ENCODE results near the gene TBL2.
"Not testable (repeated sequence)": the region's sequence is repeated elsewhere in the genome, so short reads cannot be mapped to it uniquely, and the experiment has no call there.

TBL2 gene, protein sequence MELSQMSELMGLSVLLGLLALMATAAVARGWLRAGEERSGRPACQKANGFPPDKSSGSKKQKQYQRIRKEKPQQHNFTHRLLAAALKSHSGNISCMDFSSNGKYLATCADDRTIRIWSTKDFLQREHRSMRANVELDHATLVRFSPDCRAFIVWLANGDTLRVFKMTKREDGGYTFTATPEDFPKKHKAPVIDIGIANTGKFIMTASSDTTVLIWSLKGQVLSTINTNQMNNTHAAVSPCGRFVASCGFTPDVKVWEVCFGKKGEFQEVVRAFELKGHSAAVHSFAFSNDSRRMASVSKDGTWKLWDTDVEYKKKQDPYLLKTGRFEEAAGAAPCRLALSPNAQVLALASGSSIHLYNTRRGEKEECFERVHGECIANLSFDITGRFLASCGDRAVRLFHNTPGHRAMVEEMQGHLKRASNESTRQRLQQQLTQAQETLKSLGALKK

DNA sequence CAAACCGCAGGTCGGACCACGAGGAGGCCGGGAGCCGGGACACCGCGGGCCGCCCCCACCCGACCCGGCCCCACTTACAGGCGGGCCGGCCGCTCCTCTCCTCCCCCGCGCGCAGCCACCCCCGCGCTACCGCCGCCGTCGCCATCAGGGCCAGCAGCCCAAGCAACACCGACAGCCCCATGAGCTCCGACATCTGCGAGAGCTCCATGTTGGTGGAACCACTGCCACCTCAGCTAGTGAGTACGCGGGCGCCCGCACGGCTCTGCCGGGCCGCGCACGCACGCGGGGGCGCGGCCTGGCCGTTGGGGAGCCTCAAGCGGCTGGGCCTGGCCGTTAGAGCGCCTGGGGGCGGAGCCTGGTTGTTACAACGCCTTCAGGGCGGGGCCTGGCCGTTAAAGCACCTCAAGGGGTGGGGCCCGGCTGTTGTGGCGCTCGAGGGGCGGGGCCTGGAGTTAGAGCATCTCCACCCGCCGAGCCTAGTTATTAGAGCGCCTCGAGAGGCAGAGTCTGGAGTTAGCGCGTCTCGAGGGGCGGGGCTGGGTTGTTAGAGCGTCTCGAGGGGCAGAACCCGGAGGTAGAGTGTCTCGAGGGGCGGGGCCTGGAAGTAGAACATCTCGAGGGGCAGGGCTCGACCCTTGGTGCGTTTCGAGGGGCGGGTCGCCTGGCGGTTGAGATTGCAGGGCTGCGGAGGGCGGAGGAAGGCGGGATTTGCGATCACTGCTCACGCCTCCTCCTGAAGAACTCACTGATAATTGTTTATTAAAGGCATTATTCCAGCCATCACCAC is at the start of gene TBL2:
TBL2 (minus strand) TSS at position 238 of the 787 bp plus-strand sequence; CDS start at position 208, 30 bp downstream.
- peak; percentile 100 for DNase-seq

DNA sequence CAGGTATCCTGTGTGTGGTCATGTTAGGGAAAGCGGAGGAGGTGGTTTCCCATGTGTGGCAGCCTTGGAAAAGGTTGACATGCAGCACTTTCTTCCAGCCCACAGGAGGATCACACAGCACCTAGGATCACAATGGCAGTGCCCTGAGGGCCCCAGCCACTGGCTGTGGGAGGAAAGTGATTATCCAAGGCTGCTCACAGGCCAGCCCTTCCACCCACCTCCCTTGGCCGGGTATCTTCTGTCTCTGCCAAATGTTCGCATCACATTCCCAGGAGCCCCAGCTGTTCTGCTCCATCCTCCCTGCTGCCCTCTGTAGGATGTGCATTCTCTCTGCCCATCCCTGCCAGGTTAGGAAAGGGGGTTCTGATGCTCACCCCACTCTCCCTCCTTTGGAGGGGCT is 48.4 kb upstream of the TBL2 start:
- no peak for DNase-seq

DNA sequence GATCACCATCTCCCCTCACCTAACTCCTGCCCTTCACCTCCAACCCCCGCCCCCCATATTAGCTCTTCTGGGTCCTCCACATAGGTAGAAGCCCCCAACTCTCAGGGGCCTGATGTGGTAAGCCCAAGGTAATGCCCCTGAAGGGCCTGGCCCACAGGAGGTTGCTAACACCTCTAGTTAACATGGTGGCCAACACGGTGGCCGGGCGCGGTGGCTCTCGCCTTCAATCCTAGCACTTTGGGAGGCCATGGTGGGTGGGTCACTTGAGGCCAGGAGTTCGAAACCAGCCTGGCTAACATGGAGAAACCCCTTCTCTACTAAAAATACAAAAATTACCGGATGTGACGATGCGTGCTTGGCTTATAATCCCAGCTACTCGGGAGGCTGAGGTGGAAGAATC is 46.9 kb upstream of the TBL2 start:
- DNase-seq, result no peak

DNA sequence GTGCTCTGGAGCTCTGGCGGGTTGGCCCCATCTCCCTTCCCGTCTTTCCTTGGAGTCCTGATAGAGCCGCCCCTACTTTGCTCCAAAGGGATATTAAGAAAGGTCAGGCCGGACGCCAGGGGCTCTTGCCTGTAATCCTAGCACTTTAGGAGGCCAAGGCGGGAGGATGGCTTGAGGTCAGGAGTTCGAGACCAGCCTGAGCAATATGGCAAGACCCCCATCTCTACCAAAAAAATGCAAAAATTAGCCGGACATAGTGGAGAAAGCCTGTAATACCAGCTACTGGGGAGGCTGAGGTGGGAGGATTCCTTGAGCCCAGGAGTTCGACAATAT is 46.3 kb upstream of the TBL2 start:
- no peak for DNase-seq

DNA sequence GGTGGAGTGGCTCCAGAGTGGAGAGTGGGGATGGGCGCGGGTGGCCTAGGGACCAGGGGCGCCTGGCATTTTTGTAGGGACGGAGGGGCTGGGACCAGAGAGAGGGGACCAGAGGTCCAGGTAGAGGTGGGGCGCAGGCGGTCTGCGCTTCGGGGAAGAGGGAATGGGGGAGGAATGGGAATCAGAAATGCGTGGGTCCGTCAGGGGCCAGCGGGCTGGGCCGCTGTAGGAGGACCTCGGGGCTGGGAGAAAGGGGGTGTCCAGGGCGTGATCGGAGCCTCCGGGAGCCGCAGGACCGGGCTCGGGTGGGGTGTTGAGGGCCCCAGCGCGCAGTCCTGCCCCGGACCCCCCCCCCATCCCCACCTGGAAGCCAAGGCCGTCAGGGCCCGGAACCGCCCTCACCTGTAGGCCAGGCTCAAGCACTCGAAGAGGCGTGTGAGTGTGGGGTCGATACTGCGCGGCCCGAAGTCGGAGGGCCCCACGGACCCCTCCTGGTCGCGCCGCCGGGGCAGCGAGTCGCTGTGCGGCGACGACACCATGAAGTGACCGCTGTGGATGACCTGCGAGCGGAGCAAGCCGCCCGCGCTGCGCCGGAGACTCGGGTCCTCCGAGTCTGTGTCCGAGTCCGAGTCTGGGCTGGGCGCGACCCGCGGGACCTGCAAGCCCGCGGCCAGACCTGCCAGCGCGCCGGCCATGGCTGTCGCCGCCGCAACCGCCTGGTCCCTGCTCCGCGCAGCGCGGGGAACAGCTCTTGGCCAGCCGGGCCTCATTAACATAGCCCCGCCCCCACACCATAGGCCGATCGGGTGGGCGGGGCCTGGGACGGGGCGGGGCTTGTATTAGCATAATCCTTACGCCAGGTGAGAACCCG is 45.7 kb upstream of the TBL2 start, which contains the start of gene MLXIPL:
MLXIPL (minus strand) TSS at position 725 of the 871 bp plus-strand sequence; CDS start at position 695, 30 bp downstream.
- DNase-seq, result peak; percentile 91

DNA sequence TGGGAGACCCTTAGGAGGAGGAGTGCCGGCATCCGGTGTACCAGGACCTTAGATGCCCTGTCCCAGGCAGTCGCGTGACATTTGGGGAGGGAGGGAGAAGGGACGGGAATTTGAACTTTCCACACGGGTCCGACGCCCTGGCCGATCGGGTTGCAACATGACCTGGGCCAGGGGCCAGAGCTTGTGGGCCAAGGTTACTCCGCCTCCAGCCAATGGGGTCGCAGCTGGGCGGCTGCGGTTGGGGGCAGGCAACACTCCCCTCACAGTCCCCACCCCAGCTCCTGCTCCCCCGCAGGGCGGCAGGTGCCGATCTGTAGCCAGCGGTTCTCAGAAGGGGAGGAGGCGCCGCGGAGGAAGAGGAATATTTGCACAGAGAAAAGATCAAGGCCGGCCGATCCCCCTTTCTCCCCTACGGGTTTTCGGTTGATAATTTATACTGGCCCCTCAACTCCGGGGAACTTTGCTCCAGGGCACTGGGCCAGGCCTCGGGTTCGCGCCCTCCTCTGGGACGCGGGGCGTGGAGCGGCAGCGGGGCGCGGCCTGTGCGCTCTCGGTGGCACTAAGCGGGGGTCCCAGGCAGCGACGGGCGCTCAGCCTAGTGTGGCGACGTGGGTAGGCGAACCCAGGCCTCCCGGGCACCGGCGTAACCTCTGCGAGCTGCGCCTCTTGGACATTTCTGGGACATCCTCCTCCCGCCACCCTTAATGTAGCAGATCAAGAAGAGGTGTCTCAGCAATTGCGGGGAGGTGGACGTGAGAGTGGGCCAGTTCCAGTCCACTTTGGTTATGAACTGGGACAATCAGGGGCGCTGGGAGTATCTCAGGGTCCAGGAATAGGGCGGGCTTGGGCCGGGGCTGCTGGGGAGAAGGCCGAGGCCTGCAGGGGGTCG is 44.8 kb upstream of the TBL2 start:
- peak; percentile 36 for DNase-seq

DNA sequence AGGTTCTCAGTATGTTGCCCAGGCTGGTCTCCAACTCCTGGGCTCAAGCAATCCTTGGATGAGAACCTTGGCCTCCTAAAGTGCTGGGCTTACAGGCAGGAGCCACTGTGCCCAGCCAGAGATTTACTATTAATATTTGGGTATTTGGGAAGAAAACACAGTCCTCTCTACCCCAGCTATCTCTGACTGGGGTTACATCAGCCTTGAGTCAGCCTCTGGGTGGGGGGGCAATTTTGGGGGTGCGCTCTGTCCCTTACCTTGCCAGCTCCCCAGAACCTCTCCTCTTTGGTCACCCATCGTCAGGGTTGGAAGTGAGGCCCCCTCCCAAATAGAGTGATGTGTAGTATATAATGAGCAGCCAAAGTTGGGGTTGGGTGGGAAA is 44.1 kb upstream of the TBL2 start:
- DNase-seq, result no peak

DNA sequence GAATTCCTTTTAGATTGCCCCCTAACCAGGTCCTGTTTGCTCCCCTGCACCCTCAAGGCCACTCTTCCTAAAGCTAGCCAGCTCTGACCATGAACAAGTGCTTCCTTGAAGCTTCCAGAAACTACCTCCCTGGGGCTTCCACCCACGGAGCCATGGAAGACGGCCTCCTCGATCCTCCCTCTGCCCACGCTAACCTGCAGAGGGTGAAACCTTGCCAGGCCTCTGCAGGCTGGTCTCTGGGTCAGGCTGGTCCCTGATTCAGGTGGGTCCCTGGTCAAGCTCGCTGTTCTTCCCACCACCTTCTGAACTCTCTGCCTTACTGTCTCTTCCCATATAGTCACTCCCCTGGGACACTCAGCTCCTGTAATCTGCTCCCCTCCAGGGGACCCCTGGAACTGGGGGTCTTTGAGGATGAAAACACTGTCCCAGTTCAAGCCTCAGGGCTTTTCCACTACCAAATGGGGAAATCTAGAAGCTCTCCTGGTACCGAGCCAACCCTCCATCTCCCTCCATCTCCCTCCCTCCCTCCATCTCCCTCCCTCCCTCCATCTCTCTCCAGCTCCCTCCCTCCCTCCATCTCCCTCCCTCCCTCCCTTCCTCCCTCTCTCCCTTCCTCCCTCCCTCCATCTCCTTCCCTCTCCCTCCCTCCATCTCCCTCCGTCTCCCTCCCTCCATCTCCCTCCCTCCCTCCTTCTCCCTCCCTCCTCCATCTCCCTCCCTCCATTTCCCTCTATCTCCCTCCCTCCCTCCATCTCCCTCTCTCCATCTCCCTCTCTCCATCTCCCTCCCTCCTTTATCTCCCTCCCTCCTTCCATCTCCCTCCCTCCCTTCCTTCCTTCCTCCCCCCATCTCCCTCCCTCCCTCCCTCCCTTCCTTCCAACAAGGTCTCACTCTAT is 43.0 kb upstream of the TBL2 start:
- no peak for DNase-seq

DNA sequence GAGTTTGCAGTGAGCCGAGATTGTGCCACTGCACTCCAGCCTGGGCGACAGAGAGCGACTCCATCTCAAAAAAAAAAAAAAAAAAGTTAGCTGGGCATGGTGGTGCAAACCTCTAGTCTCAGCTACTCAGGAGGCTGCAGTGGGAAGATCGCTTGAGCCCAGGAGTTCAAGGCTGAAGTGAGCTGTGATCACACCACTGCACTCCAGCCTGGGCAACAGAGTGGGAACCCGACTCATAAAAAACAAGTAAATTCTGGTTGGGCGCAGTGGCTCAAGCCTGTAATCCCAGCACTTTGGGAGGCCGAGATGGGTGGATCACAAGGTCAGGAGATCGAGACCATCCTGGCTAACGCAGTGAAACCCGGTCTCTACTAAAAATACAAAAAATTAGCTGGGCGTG is 41.0 kb upstream of the TBL2 start:
- not testable (repeated sequence) for DNase-seq

DNA sequence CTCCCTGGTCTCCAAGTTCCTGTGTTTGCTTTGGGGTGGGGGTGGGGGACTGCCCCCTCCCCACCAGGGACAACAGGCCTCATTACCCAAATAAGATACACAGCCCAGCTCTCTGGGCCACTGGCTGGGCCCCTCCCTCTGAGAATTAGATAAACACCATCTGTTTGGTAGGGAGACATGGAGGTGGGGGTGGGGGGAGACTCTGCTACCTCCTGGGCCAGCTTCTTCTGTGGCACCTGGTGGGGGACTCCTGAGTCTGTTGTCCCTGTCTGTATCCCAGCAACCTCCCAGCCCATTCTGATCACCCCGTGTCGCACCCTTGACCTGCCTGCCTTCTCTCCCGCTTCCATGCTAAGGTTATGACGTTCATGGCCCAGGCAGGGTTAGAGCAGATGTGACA is 40.2 kb upstream of the TBL2 start:
- DNase-seq, result no peak

DNA sequence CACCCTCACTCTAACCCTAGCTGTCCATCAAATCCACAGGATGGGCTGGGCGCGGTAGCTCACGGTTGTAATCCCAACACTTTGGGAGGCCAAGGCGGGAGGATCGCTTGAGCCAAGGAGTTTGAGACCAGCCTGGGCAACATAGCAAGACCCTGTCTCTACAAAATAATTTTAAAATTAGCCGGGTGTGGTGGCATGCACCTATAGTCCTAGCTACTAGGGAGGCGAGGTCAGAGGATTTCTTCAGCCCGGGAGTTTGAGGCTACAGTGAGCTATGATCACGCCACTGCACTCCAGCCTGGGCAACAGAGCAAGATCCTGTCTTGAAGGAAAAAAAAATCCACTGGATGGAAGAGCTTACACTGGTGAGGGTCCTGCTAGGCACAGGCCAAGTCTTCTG is 39.1 kb upstream of the TBL2 start:
- DNase-seq, result not testable (repeated sequence)

DNA sequence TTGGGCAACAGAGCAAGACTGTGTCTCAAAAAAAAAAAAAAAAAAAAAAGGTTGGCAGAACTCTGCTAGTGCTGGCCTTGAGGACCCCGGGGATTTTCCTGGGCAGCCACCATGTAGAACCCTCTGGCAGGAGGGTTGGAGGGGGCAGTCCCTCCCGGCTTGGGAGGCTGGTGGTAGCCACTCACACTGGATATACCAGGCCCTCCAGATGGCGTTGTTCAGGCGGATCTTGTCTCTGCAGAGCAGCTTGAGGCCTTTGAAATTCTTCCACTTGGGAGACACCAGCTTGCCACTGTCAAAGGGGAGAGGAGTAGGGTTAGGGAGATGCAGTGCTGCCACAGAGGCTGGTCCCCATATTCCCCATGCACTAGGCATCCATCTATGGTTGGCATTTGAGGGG is 37.5 kb upstream of the TBL2 start:
- no peak for DNase-seq

DNA sequence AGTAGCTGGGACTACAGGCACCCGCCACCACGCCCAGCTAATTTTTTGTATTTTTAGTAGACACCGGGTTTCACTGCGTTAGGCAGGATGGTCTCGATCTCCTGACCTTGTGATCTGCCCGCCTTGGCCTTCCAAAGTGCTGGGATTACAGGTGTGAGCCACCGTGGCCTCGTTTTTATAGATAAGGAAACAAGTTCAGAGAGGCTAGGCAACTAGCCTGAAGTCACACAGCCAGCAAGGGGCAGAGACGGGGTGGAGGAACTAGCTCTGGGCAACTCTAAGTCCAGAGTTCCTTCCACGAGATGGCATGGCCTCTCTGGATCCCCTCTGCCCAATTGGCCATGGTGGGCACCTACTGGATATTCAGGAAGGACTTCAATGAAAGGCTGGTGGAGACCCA is 36.6 kb upstream of the TBL2 start:
- not testable (repeated sequence) for DNase-seq

DNA sequence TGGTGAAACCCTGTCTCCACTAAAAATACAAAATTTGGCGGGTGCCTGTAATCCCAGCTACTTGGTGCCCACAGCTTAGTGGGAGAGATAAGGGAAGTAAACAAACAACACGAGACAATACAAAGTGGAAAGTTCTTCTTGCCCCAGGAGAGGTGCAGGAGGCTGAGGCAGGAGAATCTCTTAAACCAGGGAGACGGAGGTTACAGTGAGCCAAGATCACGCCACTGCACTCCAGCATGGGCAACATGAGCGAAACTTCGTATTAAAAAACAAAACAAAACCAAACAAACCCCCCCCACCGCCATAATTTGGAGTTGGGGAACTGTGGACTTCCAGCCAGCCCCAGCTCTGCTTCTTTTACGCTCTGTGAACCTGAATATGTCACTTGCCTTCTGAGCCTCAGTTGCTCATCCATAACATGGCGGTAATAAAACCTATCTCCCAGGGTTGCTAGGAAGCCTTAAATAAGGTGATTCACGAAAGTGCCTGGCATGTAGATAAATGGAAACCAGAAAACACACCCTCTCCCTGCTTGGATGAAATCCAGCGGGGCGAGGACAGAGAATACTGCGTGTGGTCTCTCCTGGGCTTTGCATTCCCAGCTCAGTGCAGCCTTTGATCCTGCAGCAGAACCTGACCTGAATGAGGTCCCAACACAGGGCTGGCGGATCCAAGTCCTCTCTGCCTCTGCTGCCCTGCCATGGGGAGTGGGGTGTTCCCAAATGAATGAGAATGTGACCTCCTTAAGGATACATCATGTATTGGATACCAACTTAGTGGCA is 35.8 kb upstream of the TBL2 start:
- DNase-seq, result no peak

DNA sequence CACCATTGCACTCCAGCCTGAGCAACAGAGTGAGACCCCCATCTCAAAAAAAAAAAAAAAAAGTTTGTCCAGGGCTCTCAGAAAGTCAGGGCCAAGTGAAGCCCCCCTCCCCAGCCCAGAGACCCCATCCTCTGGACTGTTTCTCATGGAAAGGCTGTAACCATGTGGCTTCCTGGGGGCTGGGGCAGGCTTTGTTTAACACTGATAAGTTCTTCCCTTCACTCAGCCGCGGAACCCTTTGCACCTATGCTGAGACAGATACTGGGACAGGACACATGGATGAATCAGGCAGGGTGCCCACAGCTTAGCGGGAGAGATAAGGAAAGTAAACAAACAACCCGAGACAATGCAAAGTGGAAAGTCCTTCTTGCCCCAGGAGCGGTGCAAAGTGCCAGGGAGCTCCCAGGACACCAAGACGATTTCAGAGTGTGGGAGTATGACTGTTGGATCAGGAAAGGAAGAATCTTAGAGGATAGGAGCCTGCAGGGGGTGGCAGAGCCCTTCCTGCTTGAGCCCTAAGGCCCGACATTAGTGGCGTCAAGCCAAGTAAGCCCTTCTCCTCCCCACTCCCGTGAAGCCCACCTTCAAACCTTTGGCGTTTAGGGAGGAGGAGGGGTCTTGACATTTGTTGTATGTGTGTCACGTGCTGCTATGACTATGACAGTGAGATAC is 34.4 kb upstream of the TBL2 start:
- DNase-seq, result no peak

DNA sequence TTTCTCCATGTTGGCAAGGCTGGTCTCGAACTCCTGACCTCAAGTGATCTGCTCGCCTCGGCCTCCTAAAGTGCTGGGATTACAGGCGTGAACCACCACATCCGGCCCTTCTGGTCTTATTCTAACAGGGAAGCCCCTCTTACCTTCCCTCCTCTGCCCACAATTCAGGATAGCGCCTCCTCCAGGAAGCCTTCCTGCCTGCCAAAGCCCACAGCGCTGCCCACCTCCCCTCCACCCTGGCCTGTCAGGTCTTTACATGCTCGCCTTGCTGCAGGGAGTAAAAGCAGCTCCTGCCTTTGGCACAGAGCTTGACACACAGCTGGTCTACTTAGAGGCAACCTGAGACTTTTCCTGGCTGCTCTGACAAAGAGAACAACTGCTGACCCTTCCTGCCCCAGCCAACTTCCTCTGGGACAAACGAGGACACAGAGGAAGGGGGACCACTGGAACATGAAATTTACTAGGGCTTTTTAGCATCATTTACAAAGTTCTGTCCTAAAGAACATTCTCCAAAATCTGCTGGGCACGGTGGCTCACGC is 32.7 kb upstream of the TBL2 start:
- no peak for DNase-seq

DNA sequence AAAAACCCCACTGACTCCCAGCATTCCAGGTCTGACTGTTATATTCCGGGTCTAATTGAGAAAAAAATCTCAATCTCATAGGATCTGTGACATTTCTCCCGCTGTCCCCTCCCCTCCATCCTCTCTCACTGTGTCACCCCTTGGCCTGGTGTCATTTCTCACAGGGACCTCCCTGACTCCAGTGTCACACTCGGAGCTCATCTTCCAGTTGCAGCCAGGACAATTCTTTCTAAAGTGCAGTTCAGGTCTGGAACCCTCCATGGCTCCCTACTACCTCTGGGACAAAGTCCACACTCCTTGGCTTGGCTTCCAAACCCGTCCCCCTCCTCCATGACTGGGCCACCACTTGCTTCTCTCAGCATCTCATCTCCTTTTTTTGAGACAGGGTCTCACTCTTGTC is 31.7 kb upstream of the TBL2 start:
- DNase-seq, result no peak

DNA sequence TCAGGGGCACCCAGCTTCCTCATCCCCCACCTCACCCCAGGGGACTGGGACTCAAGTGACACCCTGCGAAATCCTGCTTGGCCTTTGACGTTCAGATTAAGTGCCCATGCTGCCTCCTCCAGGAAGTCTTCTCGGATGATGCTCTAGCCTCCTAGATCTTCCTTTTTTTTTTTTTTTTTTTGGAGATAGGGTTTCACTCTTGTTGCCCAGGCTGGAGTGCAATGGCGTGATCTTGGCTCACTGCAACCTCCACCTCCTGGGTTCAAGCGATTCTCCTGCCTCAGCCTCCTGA is 29.3 kb upstream of the TBL2 start:
- not testable (repeated sequence) for DNase-seq
